SK-N-SH (cell line): ENCODE measurements around the gene PCDHA11. TPM values are rescaled to one million over a fixed set of nuclear protein-coding genes. Genes with fewer than 3 reads are reported as not detected.
"Not testable (repeated sequence)": the region's sequence is repeated elsewhere in the genome, so short reads cannot be mapped to it uniquely, and the experiment has no call there.

Source experiments
- CTCF ChIA-PET: fragments of 300-600, 350-600 bp; formaldehyde crosslinking; extraction: SDS; loops from one replicate; lab custom pipeline; 2021; lab: Yijun Ruan, JAX
- POLR2A ChIA-PET: fragments of 350-600 bp; sonication (Branson Sonifier 250); formaldehyde crosslinking; extraction: SDS; loops from one replicate; lab custom pipeline; 2020; ENCODE audit warnings: antibody characterized with exemption, inconsistent platforms; lab: Yijun Ruan, JAX
- DNase-seq: peaks from one replicate; pipeline ENCODE4 v3.0.0; 2012
- H2AFZ ChIP-seq: fragments of 200-600 bp; sonication (generic); 2 replicates; pipeline ENCODE4 v1.8.1; 2016; ENCODE audit warnings: antibody characterized with exemption, mild to moderate bottlenecking, low read depth
- H3F3A ChIP-seq: fragments of 200-600 bp; sonication (generic); replicated peaks from 2 replicates; pipeline ENCODE3; 2016; ENCODE audit warnings: antibody characterized with exemption, mild to moderate bottlenecking; ENCODE audit not compliant: insufficient read depth
- H3K27ac ChIP-seq, 2 experiments: fragments of 200-500 bp in 1 of 2; fragments of 200-600 bp in 1 of 2; sonication (Bioruptor generic) in 1 of 2; sonication (generic), shearing (Covaris generic) in 1 of 2; 2 replicates each; pipeline versions ENCODE4 v1.5.1 to v1.6.1; 2014 to 2016; ENCODE audit warnings: low read depth in 2 of 2, inconsistent platforms in 1 of 2, low read length in 1 of 2, mild to moderate bottlenecking in 1 of 2, mixed read lengths in 1 of 2
- H3K27me3 ChIP-seq: fragments of 200-600 bp; sonication (generic), shearing (Covaris generic); 2 replicates; pipeline ENCODE4 v1.6.1; 2016; ENCODE audit warnings: mixed run types; ENCODE audit not compliant: insufficient read depth
- H3K36me3 ChIP-seq, 2 experiments: fragments of 200-500 bp in 1 of 2; fragments of 200-600 bp in 1 of 2; sonication (Bioruptor generic) in 1 of 2; sonication (generic) in 1 of 2; replicated peaks in 1 of 2; 2 replicates each; pipeline versions ENCODE3 to v1.5.1; 2014 to 2016; ENCODE audit warnings: low read length in 1 of 2, mild to moderate bottlenecking in 1 of 2; ENCODE audit not compliant: insufficient read depth in 2 of 2, control insufficient read depth in 1 of 2
- H3K4me1 ChIP-seq, 2 experiments: fragments of 200-500 bp in 1 of 2; fragments of 200-600 bp in 1 of 2; sonication (Bioruptor generic) in 1 of 2; sonication (generic), shearing (Covaris generic) in 1 of 2; 2 replicates each; pipeline versions ENCODE4 v1.5.1 to v1.6.1; 2014 to 2016; ENCODE audit warnings: low read depth in 1 of 2, low read length in 1 of 2, mixed run types in 1 of 2; ENCODE audit not compliant: insufficient read depth in 2 of 2, control insufficient read depth in 1 of 2
- H3K4me2 ChIP-seq: fragments of 200-600 bp; sonication (generic), shearing (Covaris generic); 2 replicates; pipeline ENCODE4 v1.6.1; 2017; ENCODE audit warnings: mixed run types
- H3K4me3 ChIP-seq, 2 experiments: fragments of 200-500 bp in 1 of 2; fragments of 200-600 bp in 1 of 2; sonication (Bioruptor generic) in 1 of 2; sonication (generic), shearing (Covaris generic) in 1 of 2; 2 replicates each; pipeline versions ENCODE4 v1.5.1 to v1.8.1; 2014 to 2016; ENCODE audit warnings: low read depth in 2 of 2, inconsistent platforms in 1 of 2, low read length in 1 of 2, mild to moderate bottlenecking in 1 of 2, mixed read lengths in 1 of 2, moderate library complexity in 1 of 2
- H3K79me2 ChIP-seq: fragments of 200-600 bp; sonication (generic); 2 replicates; pipeline ENCODE4 v1.8.1; 2017; ENCODE audit warnings: mild to moderate bottlenecking; ENCODE audit not compliant: insufficient read depth
- H3K9ac ChIP-seq: fragments of 200-600 bp; sonication (generic); 2 replicates; pipeline ENCODE4 v1.6.1; 2017; ENCODE audit warnings: mixed run types
- H3K9me2 ChIP-seq: fragments of 200-600 bp; sonication (generic); 2 replicates; pipeline ENCODE4 v1.6.1; 2017; ENCODE audit warnings: mixed run types
- H3K9me3 ChIP-seq: fragments of 200-600 bp; sonication (generic); 2 replicates; pipeline ENCODE4 v1.6.1; 2017; ENCODE audit warnings: mixed run types, mild to moderate bottlenecking, moderate library complexity
- H4K20me1 ChIP-seq: fragments of 200-600 bp; sonication (generic); 2 replicates; pipeline ENCODE4 v1.6.1; 2017; ENCODE audit warnings: mild to moderate bottlenecking, mixed run types; ENCODE audit not compliant: insufficient read depth
- CHD2 ChIP-seq: fragments of 150-350 bp; IDR thresholded peaks from 2 replicates; pipeline ENCODE4 v1.6.1; 2018; ENCODE audit warnings: low read length; ENCODE audit not compliant: partially characterized antibody
- CTCF ChIP-seq: fragments of 200-600 bp; sonication (generic); IDR thresholded peaks from 2 replicates; pipeline ENCODE4 v1.6.1; 2017; ENCODE audit warnings: antibody characterized with exemption, mild to moderate bottlenecking, moderate library complexity
- EP300 ChIP-seq, 2 experiments: IDR thresholded peaks; 2 replicates each; pipeline versions ENCODE4 v1.4.0 to v1.6.1; 2012; ENCODE audit warnings: borderline replicate concordance in 1 of 2, low read depth in 1 of 2, low read length in 1 of 2
- EZH2phosphoT487 ChIP-seq: fragments of 200-600 bp; sonication (generic); IDR thresholded peaks from 2 replicates; pipeline ENCODE4 v1.6.1; 2017; ENCODE audit warnings: low read depth, mixed run types, mild to moderate bottlenecking, antibody characterized with exemption, moderate library complexity, borderline replicate concordance
- FOXJ3 ChIP-seq: sonication (generic); formaldehyde crosslinking; IDR thresholded peaks from 2 replicates; pipeline ENCODE4 v1.5.1; 2020; ENCODE audit warnings: mild to moderate bottlenecking, missing genetic modification reagents
- FOXM1 ChIP-seq: IDR thresholded peaks from 2 replicates; pipeline ENCODE4 v1.4.0; 2012; ENCODE audit warnings: low read depth, mild to moderate bottlenecking
- IRF3 ChIP-seq: fragments of 150-350 bp; IDR thresholded peaks from 2 replicates; pipeline ENCODE4 v1.6.1; 2016; ENCODE audit warnings: mild to moderate bottlenecking, low read depth, low read length
- MXI1 ChIP-seq: IDR thresholded peaks from 2 replicates; pipeline ENCODE4 v1.6.1; 2012; ENCODE audit warnings: mild to moderate bottlenecking, low read depth, low read length, improper control_type of control experiment
- NFIC ChIP-seq: IDR thresholded peaks from 2 replicates; pipeline ENCODE4 v1.4.0; 2012; ENCODE audit warnings: borderline replicate concordance
- NRF1 ChIP-seq: IDR thresholded peaks from 2 replicates; pipeline ENCODE4 v1.6.1; 2012; ENCODE audit warnings: low read depth, mild to moderate bottlenecking, low read length
- PBX3 ChIP-seq: IDR thresholded peaks from 2 replicates; pipeline ENCODE4; 2012
- RCOR1 ChIP-seq: fragments of 150-350 bp; IDR thresholded peaks from 2 replicates; pipeline ENCODE4 v1.6.1; 2017; ENCODE audit warnings: antibody characterized with exemption, low read length
- RXRA ChIP-seq: IDR thresholded peaks from 2 replicates; pipeline ENCODE4 v1.4.0; 2012; ENCODE audit warnings: low read depth, mild to moderate bottlenecking, borderline replicate concordance
- SIN3A ChIP-seq: IDR thresholded peaks from 2 replicates; pipeline ENCODE4 v1.6.1; 2012; ENCODE audit warnings: low read depth, mild to moderate bottlenecking, low read length, moderate library complexity, borderline replicate concordance
- TEAD4 ChIP-seq: IDR thresholded peaks from 2 replicates; pipeline ENCODE4 v1.4.0; 2012; ENCODE audit warnings: mild to moderate bottlenecking, borderline replicate concordance; ENCODE audit not compliant: insufficient read depth
- USF1 ChIP-seq: IDR thresholded peaks from 2 replicates; pipeline ENCODE4 v1.4.0; 2012; ENCODE audit warnings: low read depth, borderline replicate concordance
- WGBS: methylation state at CpG from one replicate; pipeline ENCODE4 v1.1.6; 2017; ENCODE audit warnings: low lambda C conversion rate; 5-methylcytosine and 5-hydroxymethylcytosine counted together
- polyA plus RNA-seq, 3 experiments: library from polyadenylated mRNA; depleted of rRNA; stranded (reverse); fragments of >200 nt; gene quantifications; 2 replicates each; pipeline ENCODE4 v1.2.3, GENCODE V29; 2012

Gene PCDHA11
- polyA plus RNA-seq, 1 of the 3 experiments (the other 2 are of a cell fraction) = not detected

GRCh38 chr5:140829511-140830501 is 39.0 kb upstream of the PCDHA11 start:
- H3K4me2 ChIP-seq, H3K36me3 ChIP-seq, H3K9me2 ChIP-seq, H3K9me3 ChIP-seq, DNase-seq, H3K27ac ChIP-seq, H3K4me3 ChIP-seq, H3F3A ChIP-seq, POLR2A ChIA-PET, H3K4me1 ChIP-seq, H3K27me3 ChIP-seq, H2AFZ ChIP-seq, H3K9ac ChIP-seq, H4K20me1 ChIP-seq, H3K79me2 ChIP-seq: not testable (repeated sequence)
- WGBS = 89% methylated on average over 66 of the region's 106 CpGs
- CTCF ChIA-PET = interaction anchor here (1.4 kb wide), 1 partner anchor 12 kb away, joined by 5 read pairs; no protein-coding TSS in a partner anchor

GRCh38 chr5:140833993-140834392 is 34.8 kb upstream of the PCDHA11 start, which contains the start of gene PCDHA7:
Gene PCDHA7, plus strand, starts transcription at chr5:140834269. Its CDS starts 115 bp downstream, at chr5:140834384.
- POLR2A ChIA-PET = no interaction called here
- no peak for TF ChIP-seq FOXJ3
- no peak for TF ChIP-seq PBX3
- no peak for TF ChIP-seq TEAD4
- TF ChIP-seq CHD2 = no peak
- no peak for TF ChIP-seq USF1
- no peak for TF ChIP-seq RCOR1
- TF ChIP-seq SIN3A = no peak
- TF ChIP-seq EP300 (IDR thresholded peaks at IDR 0.05; ENCODE audit: borderline replicate concordance in 1 of 2, low read depth in 1 of 2, low read length in 1 of 2) = no peak
- no peak for TF ChIP-seq MXI1
- TF ChIP-seq RXRA = no peak
- no peak for TF ChIP-seq FOXM1
- TF ChIP-seq EZH2phosphoT487 = no peak
- TF ChIP-seq CTCF = no peak
- TF ChIP-seq NRF1 = no peak
- no peak for TF ChIP-seq NFIC
- no peak for TF ChIP-seq IRF3
- TF ChIP-seq, all 33 proteins: peak for 0
- no peaks in the 10 kb centered on the region for H3F3A ChIP-seq
- H3K4me1 ChIP-seq = no peaks in the 10 kb centered on the region
- no peaks in the 10 kb centered on the region for H3K36me3 ChIP-seq
- DNase-seq = no peak
- H3K79me2 ChIP-seq = no peaks in the 10 kb centered on the region
- no peak within 1 kb of the TSS for H2AFZ ChIP-seq
- H3K4me2 ChIP-seq = no peak within 1 kb of the TSS
- CTCF ChIA-PET = no interaction called here
- 39% methylated on average over 8 of the region's 8 CpGs for WGBS
- H3K9ac ChIP-seq = no peak within 1 kb of the TSS
- H3K27me3 ChIP-seq = no peaks in the 10 kb centered on the region
- H4K20me1 ChIP-seq = no peaks in the 10 kb centered on the region
- H3K9me3 ChIP-seq = no peaks in the 10 kb centered on the region
- H3K9me2 ChIP-seq = no peaks in the 10 kb centered on the region
- H3K4me3 ChIP-seq = no peak within 1 kb of the TSS
- H3K27ac ChIP-seq = no peak within 1 kb of the TSS

GRCh38 chr5:140834439-140835008 is 34.2 kb upstream of the PCDHA11 start:
- H3K9ac ChIP-seq, H4K20me1 ChIP-seq, H3K79me2 ChIP-seq, POLR2A ChIA-PET, H3K36me3 ChIP-seq, H3K9me3 ChIP-seq, DNase-seq, H3K4me3 ChIP-seq, H3K27me3 ChIP-seq, H3K4me2 ChIP-seq, H3K27ac ChIP-seq, H2AFZ ChIP-seq, H3F3A ChIP-seq, H3K4me1 ChIP-seq, CTCF ChIA-PET, H3K9me2 ChIP-seq: not testable (repeated sequence)
- WGBS = 87% methylated on average over 25 of the region's 38 CpGs
